GM18517 (cell line): Measurements from ENCODE around the gene FBXO27.
"Not testable (repeated sequence)": the region's sequence is repeated elsewhere in the genome, so short reads cannot be mapped to it uniquely, and the experiment has no call there.

ENCODE experiments used
- ATAC-seq: cut with Tn5 transposase; IDR thresholded peaks from one replicate; pipeline ENCODE4 v1.9.1; 2021; ENCODE audit warnings: mild to moderate bottlenecking, moderate library complexity; ENCODE audit not compliant: unreplicated experiment

The FBXO27 gene

GRCh38 chr19:39032063-39032918 lies at the start of gene FBXO27:
Gene FBXO27 (minus strand): TSS chr19:39032549. CDS start chr19:39032227, 322 bp downstream.
- ATAC-seq: no peak

- ATAC-seq: no peak
These were observed 48.1 kb upstream of the FBXO27 start for GRCh38 chr19:39080431-39080830.

GRCh38 chr19:39078436-39079200 lies 46.3 kb upstream of the FBXO27 start:
- ATAC-seq: no peak

- ATAC-seq: no peak
These were observed 45.0 kb upstream of the FBXO27 start for GRCh38 chr19:39077323-39077722.

- ATAC-seq: no peak
These were observed 42.6 kb upstream of the FBXO27 start for GRCh38 chr19:39074942-39075341.

GRCh38 chr19:39074205-39074692 lies 41.9 kb upstream of the FBXO27 start:
- no peak for ATAC-seq

GRCh38 chr19:39070888-39071287 lies 38.5 kb upstream of the FBXO27 start:
- no peak for ATAC-seq

- not testable (repeated sequence) for ATAC-seq
These were observed 35.9 kb upstream of the FBXO27 start for GRCh38 chr19:39068259-39068658.

GRCh38 chr19:39067104-39067503 lies 34.8 kb upstream of the FBXO27 start:
- no peak for ATAC-seq

GRCh38 chr19:39065928-39066327 lies 33.6 kb upstream of the FBXO27 start:
- no peak for ATAC-seq

- ATAC-seq: no peak
These were observed 32.1 kb upstream of the FBXO27 start for GRCh38 chr19:39064405-39064804.

GRCh38 chr19:39060171-39060570 lies 27.8 kb upstream of the FBXO27 start:
- no peak for ATAC-seq

- ATAC-seq: no peak
These were observed 27.0 kb upstream of the FBXO27 start for GRCh38 chr19:39059302-39059701.

- no peak for ATAC-seq
These were observed 25.3 kb upstream of the FBXO27 start for GRCh38 chr19:39057615-39058014.

GRCh38 chr19:39054091-39054470 lies 21.7 kb upstream of the FBXO27 start:
- ATAC-seq: no peak

GRCh38 chr19:39053276-39054090 lies 21.1 kb upstream of the FBXO27 start:
- no peak for ATAC-seq

GRCh38 chr19:39052846-39053245 lies 20.5 kb upstream of the FBXO27 start:
- ATAC-seq: no peak

GRCh38 chr19:39052243-39052746 lies 19.9 kb upstream of the FBXO27 start:
- no peak for ATAC-seq

GRCh38 chr19:39047073-39047472 lies 14.7 kb upstream of the FBXO27 start:
- no peak for ATAC-seq

- no peak for ATAC-seq
These were observed 13.9 kb upstream of the FBXO27 start for GRCh38 chr19:39046037-39046821.
